HG03060 (cell line): ENCODE measurements around the gene B4GALT2.

Source experiments
- ATAC-seq: cut with Tn5 transposase; IDR thresholded peaks from one replicate; pipeline ENCODE4 v1.9.1; 2021; ENCODE audit warnings: low read depth, moderate number of reproducible peaks; ENCODE audit not compliant: unreplicated experiment

The B4GALT2 gene

DNA sequence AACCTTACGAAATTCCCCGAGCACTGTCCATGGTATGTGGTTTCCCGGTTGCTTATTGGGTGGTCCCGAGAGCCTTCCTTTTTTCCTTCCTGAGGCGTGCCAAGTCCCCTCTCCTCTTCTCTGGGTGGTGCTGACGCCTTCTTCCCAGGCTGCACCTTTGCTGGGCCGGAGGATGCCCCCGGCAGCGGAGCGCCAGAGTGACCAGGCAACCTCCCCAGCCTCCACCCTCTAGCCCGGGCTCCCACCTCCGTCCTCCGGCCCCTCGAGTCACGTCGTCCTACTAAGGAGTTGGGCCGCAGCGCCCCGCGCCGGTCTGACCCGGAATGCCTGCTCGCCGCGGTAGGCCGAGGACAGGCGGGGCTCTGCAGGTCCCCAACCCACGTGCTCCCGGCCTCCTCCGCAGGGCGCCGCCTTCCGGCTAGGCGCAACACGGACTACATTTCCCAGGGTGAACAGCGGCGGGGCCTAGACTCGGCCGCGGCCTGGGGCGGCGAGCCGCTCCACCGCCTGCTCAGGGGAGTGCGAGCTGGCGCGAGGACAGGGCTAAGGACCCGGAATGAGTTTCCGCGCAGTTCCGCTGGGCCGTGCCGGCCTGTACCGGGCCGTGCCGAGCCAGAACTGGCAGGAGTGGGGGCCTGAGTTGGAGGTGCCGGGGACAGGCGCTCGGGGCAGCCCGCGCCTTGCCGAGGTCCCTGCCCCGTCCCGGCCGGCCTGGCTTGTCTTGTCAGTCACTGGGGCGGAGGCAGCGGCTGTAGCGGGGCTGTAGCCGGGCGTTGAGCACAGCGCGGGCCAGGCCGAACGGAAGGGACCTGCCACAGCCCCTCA, 32.6 kb upstream of the B4GALT2 start, which contains the start of gene IPO13:
Gene IPO13 (plus strand): TSS at position 715 of the 825 bp plus-strand sequence. CDS start 651 bp downstream, outside the sequence.
- ATAC-seq, result peak; percentile 80

GRCh38 chr1:43947061-43947873, 31.7 kb upstream of the B4GALT2 start:
- no peak for ATAC-seq

GRCh38 chr1:43947874-43948437, 31.1 kb upstream of the B4GALT2 start:
- no peak for ATAC-seq

DNA sequence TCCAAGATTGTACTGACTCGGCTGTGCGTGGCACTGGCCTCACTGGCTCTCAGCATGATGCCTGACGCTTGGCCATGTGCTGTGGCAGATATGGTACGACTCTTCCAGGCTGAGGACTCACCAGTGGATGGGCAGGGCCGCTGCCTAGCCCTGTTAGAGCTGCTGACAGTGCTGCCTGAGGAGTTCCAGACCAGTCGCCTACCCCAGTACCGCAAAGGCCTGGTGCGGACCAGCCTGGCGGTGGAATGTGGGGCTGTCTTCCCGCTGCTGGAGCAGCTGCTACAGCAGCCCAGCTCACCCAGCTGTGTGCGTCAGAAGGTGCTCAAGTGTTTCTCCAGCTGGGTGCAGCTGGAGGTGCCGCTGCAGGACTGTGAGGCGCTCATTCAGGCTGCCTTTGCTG, 29.3 kb upstream of the B4GALT2 start:
- ATAC-seq, result no peak

GRCh38 chr1:43951021-43951985, 27.7 kb upstream of the B4GALT2 start:
- no peak for ATAC-seq

DNA sequence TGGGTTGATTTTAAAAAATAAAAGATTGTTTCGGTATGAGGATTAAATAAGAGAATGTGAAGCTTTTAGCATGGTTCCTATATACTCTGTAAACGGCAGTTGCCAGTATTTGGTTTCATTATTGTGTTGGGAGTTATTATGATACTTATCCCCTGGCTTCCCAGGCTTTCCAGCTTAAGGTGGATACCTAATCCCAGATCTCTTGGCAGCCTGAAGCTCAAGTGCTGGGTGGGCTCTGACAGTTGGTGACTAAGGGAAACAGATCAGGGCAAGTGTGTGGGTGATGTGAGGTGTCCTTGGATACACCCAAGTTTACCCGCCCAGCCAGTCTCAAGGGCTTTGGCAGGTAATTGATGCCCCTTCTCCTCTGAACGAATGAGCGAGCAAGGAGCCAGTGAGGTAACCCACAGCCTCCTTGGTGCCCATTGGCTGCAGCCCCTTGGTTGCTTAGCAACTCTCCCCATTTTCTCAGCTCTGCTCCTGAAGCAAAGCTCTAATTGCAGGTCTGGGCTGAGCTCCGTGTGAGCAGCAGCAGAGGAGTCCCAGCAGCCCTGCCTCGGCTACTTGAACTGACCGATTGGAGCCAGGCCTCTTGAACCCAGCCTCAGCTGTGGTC, 26.2 kb upstream of the B4GALT2 start:
- no peak for ATAC-seq

GRCh38 chr1:43953361-43953760, 25.6 kb upstream of the B4GALT2 start:
- no peak for ATAC-seq

DNA sequence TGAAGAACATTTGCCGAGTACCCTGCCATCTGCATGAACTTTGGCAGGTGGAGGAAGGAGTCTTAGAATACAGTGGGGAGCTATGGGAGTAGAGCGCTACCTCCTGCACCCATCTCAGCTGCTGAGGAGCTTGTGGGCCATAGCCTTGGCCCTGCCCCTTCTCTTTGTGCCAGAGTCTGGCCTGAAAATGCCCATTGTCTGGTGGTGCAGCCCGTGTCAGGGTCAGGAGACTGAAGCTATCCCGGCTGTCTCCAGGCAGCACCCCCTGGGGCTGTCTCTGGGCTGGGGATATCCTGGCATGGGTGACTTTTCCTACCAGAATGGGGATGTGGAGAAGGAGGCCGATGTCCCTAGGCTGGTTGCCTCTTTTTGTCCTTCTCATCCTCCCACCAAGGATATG, 25.0 kb upstream of the B4GALT2 start:
- ATAC-seq, result no peak

GRCh38 chr1:43956234-43956633, 22.8 kb upstream of the B4GALT2 start:
- no peak for ATAC-seq

DNA sequence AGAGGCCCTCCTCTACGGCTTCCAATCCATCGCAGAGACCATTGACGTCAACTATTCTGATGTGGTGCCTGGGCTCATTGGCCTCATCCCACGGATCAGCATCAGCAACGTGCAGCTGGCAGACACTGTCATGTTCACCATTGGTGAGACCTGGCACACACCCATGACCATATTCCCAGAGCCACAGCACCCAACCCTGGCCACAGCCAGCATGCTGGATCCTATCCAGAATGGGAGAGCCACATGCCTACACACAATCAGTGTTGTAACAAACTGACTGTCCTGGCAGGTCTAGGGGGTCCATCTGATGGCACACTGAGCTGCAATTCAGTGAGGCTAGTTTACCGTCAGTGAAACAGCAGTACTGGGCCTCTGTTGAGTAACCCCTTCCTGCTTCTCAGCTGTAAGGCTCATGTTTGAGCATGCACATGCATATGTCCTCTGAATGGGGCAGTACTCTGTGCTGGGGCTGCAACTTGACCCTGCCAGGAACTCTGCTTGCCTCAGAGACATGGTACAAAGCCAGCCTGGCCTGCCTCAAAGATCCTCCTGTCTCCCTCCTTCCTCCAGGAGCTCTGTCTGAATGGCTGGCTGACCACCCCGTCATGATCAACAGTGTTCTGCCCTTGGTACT, 21.5 kb upstream of the B4GALT2 start:
- no peak for ATAC-seq

DNA sequence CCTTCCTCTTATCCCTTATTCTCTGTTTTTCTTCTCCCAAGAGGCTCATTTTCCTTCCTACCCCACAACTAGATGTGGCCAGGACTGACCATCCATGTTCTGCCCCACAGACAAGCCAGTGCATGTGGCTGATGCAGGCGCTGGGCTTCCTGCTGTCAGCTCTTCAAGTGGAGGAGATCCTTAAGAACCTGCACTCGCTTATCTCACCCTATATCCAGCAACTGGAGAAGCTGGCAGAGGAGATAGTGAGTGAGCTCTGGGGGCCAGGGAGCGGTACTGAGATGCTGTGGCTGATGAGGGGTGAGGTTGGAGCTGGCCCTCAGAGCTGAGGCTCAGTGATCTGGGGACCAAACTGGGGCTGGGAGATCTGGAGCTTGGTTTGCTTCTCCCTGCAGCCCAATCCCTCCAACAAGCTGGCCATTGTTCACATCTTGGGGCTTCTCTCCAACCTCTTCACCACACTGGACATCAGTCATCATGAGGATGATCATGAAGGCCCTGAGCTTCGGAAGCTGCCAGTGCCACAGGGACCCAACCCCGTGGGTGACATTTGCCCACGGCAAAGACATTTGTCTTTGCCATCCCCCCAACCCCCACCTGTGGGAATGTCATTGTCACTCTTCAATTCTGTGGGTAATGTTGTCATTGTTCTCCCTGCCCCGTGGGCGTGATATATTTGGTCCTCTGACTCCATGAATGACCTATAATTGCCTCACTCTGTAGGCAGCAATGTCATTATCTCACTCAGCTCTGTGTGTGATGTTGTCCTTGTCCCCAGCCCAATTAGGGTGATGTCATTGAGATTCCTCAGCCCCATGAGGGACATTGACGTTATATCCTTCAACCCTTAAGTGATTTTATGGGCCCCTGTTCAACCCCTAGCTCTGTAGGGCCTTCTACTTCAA, 20.4 kb upstream of the B4GALT2 start:
- ATAC-seq, result no peak

- ATAC-seq, result no peak
Observed at GRCh38 chr1:43960798-43961197, 18.2 kb upstream of the B4GALT2 start.

DNA sequence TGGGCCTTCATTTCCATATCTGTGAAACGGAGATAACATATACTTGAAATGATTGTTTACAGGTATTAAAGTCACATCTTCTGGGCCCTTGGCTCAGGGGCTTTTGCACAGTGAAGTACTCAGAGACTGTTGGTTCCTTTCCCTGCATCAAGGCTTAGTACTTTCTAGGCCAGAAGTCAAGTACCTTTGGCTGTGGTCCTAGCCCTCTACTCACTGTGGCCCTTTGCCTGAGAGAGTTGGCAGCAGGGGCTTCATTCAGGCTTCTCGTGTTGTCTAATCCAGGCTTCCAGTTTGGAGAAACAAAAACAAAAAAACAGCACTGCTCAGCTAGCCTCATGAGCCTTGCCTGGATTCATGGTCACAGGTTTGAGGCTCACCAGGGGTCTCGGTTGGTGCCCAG, 17.3 kb upstream of the B4GALT2 start:
- no peak for ATAC-seq

DNA sequence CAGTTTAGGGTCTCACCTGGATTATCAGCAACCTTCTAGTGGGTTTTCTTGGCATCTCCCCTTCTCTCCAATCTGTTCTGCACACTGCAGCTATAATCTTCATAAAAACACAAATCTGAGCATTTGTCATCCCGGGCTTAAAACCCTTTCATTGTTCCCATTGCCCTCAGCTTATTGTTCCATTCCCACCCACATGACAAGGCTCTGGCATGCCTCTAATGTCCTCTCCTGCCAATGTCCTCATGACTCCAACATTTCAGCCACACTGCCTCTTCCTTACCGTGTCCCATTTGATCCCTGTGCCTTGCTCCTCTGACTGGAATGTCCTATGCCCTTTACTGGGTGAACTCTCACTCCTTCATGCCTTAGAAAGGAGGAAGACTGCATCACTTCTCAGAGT, 16.7 kb upstream of the B4GALT2 start:
- no peak for ATAC-seq

GRCh38 chr1:43963006-43963405, 16.0 kb upstream of the B4GALT2 start:
- ATAC-seq, result no peak

- no peak for ATAC-seq
Observed at GRCh38 chr1:43963890-43964289, 15.1 kb upstream of the B4GALT2 start.

- no peak for ATAC-seq
Observed at GRCh38 chr1:43965316-43965715, 13.7 kb upstream of the B4GALT2 start.

- no peak for ATAC-seq
Observed at GRCh38 chr1:43968348-43968948, 10.6 kb upstream of the B4GALT2 start.
